Activated CD8-positive, alpha-beta memory T cell treated with anti-CD3 and anti-CD28 coated beads for 24 hours (primary cell): ENCODE results near the gene ADGRL2.

Experiments used
- DNase-seq: peaks from one replicate; pipeline ENCODE4 v3.0.0-alpha.2; 2020

ADGRL2 gene

DNA sequence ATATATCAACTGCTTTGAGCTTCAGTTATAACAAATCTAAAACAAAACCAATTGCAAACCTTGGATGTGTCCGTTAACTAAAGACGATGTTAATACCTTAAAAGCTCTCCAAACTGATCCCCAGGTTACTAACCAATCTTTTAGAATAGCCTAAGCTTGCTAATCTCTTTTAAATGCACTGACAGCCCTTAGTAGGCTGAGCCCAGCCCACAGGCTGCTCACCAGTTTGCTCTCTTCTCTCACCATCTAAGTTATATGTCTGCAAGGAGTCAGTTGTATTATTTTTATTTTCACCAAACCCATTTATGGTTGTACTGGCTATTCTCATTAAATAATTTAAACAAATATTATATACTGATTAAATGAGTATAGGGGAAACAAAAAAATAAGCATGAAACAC lies 199.5 kb downstream of the ADGRL2 start:
- no peak for DNase-seq

DNA sequence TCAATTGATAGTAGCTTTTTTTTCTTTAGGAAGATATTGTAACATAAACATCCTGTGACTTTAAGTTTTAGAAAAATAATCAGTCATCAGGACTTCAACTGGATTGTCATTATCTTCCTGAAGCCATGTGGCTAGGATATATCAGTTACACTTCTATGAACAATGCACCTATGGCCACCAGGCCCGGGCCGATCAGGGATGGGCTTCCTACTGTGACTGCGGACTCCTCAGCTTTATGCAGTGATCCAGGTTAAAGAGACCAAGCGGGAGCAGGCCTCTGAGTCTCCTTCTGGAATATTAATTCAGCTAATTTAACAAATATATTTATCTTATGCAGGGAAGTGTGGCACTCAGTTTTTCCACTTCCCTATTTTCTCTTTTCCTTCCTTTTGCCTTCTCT lies 200.6 kb downstream of the ADGRL2 start:
- DNase-seq: no peak

DNA sequence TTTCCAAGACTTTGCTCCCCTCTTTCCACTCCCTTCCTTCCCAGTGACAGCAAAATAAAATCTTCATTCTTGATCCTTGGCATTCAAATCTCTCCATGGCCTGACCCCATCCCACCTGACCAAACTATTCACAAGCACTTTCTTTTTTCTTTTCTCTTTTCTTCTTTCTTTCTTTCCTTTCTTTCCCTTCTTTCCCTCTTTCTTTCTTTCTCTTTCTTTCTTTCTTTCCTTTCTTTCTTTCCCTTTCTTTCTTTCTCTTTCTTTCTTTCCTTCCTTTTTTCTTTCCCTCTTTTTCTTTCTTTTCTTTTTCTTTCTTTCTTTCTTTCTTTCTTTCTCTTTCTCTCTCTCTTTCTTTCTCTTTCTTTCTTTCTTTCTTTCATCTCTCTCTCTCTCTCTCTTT lies 207.1 kb downstream of the ADGRL2 start:
- no peak for DNase-seq

DNA sequence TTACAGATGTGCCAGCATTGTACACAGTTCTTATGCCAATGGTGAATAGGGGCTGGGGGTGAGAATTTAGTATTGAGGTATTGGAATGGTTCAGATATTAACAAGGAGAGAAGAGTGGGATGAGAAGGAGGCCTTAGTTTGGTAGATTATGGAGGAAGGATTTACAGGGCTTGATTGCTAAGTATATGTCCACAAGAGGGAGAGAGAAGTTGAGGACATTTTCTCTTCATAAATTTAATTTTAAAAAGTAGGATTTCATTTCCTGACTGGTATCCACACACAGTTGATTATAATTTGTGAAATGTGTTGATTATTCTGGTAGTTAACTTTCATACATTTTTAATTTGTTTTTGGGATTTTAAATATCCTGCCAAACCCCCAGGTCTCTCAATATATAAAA lies 213.0 kb downstream of the ADGRL2 start:
- DNase-seq: no peak

DNA sequence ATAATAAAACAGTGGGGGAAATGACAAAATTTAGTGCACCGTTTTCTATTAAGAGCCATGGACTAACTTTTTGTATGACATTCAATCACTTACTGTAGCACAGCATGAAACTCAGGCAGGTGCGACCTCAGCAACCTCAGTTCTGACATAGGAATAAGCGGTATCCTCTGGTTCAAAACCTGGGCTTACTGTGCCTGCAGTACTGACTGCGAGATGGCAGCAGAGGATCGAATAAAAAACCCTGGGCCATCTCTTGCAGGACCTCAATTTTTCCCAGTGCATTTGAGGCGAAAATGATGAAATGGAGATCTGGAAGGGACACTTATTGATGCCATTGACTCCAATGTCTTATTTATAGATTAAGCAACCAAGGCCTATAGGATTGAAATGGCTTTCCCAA lies 214.7 kb downstream of the ADGRL2 start:
- DNase-seq: no peak

DNA sequence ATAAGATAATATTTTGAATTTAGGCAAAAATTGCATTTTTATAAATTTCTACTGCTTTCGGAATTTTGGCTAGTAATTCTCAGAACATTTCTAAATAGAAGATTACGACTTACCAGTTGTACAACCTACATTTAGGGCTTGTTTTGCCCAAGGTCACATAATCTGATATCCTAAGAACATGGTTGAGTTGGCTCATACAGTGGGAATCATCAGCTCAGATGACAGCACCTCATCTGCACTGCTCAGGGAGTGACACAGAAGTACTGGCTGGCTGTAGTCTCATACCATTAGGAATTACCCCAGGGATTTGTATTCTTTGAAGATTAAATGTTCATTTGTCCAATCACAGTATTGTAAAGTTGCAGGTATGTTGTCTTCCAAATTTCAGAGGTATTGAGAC lies 217.6 kb downstream of the ADGRL2 start:
- no peak for DNase-seq

DNA sequence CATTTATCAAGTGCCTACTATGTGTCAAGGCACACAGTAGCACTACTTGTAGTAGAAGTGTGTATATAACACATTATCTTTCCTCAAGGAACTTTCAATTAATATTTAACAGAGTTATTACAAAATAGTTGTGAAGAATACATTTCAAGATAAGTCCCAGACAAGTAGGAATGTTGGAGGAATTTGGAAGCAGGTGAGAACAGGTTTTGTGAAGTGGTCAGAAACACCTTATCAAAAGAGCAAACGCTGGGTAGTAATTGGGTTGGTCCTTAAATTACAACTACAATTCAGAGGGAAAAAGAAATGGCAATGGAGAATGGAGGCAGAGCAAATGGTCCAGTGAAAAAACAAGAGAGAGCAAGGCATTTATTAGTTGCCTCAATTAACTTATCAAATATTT lies 218.8 kb downstream of the ADGRL2 start:
- DNase-seq: no peak

DNA sequence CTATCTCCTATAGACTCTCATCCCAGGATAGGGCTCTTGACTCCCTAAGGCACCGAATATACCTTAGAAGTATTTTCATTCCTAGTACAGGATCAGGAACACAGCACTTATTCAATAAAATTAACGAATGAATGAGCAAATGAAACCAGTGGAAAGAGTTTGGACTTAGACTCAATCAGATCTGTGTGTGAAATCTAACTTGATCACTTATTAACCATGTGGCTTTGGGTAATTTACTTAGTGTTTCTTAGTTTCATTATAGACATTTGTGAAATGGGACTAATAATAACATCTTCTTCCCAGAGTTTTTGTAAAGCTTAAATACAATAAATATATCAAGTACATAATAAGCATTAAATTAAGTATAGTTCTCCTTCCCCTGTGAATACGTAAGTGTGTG lies 230.1 kb downstream of the ADGRL2 start:
- DNase-seq: no peak

DNA sequence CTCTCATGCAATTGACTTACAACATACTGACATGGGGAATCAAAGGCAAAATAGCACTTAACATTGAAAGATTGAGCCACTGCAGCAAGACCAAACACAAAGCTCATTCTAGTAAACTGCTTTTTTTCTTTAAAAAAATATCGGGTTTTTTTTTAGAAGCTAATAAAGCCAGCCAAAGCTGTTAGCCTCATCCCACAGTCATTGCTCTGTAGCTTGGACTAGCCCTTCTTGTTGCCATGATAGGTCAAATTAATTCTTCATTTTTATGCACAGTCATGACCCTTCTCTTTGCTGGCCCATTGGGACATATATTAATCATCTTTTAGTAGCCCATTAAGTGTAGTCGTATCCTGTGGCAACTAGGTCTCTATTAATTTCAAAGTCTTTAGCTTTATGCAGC lies 231.3 kb downstream of the ADGRL2 start:
- no peak for DNase-seq

DNA sequence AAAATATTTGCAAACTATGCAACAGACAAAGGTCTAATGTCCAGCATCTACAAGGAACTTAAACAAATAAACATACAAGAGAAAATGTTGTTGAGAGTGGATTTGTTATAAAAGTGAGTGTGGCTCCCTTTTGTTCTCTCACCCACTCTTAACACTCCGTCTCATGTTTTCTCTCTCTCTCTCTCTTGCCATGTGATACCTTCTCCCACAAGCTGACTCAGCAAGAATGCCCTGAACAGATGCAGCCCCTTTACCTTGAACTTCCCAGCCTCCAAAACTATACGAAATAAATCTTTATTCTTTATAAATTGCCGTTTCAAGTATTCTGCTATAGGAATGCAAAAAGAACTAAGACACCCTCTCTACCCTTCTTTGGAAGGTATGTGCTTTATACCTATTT lies 234.1 kb downstream of the ADGRL2 start:
- DNase-seq: no peak
